Transverse colon (tissue), 3 donors: Measurements from ENCODE around the gene MS4A10.

Experiments
- EP300 ChIP-seq: sonication (generic); formaldehyde crosslinking; IDR thresholded peaks from one replicate; pipeline ENCODE4 v1.6.1; 2017; ENCODE audit warnings: antibody characterized with exemption, low read depth
- POLR2A ChIP-seq: fragments of 450-650 bp; IDR thresholded peaks from one replicate; pipeline ENCODE4 v1.6.1; 2016; ENCODE audit warnings: antibody characterized with exemption, mild to moderate bottlenecking, moderate library complexity
- TF ChIP-seq, protein P1 (sequence below), 5 experiments: fragments of 200-600 bp in 3 of 5; fragments of 450-650 bp in 2 of 5; sonication (generic) in 3 of 5; IDR thresholded peaks; 1 replicate in 2 of 5; 2 replicates in 3 of 5; pipeline ENCODE4 v1.5.1; 2016 to 2017; ENCODE audit warnings: antibody characterized with exemption in 5 of 5, inconsistent platforms in 3 of 5, mild to moderate bottlenecking in 2 of 5, moderate library complexity in 1 of 5

DNA sequence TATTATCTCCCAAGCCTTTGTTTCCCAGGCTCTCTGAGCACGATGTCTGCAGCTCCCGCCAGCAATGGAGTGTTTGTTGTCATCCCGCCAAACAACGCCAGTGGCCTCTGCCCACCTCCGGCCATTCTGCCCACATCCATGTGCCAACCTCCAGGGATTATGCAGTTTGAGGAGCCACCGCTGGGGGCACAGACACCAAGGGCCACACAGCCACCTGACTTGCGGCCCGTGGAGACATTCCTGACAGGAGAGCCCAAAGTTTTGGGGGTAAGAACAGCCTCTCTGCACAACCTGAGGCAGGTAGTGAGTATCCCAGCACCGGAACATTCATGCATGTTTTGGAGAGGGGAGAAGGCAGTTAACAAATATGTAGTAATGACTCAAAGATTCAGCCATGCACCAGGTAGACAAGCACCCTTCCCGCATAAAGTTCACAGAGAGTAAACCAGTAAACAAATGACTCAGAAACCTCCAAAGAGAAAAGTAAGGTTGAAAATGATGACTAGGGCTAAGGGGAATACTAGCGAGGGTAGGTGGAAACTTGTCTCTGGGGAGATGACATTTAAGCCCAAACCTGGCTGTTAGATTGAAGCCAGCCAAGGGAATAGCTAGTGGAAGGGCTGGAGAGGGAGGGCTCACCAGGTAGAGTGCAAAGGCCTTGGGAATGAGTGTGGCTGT is 21.3 kb upstream of the MS4A10 start:
- TF ChIP-seq, protein P1, sequence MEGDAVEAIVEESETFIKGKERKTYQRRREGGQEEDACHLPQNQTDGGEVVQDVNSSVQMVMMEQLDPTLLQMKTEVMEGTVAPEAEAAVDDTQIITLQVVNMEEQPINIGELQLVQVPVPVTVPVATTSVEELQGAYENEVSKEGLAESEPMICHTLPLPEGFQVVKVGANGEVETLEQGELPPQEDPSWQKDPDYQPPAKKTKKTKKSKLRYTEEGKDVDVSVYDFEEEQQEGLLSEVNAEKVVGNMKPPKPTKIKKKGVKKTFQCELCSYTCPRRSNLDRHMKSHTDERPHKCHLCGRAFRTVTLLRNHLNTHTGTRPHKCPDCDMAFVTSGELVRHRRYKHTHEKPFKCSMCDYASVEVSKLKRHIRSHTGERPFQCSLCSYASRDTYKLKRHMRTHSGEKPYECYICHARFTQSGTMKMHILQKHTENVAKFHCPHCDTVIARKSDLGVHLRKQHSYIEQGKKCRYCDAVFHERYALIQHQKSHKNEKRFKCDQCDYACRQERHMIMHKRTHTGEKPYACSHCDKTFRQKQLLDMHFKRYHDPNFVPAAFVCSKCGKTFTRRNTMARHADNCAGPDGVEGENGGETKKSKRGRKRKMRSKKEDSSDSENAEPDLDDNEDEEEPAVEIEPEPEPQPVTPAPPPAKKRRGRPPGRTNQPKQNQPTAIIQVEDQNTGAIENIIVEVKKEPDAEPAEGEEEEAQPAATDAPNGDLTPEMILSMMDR (IDR thresholded peaks at IDR 0.05), result no peak
- TF ChIP-seq EP300 (no peak), POLR2A (no peak)
